SK-N-SH (cell line): Measurements from ENCODE around the gene ITK. TPM values are rescaled to one million over a fixed set of nuclear protein-coding genes. Genes with fewer than 3 reads are reported as not detected.

Experiments used
- CTCF ChIA-PET: fragments of 300-600, 350-600 bp; formaldehyde crosslinking; extraction: SDS; loops from one replicate; lab custom pipeline; 2021; lab: Yijun Ruan, JAX
- POLR2A ChIA-PET: fragments of 350-600 bp; sonication (Branson Sonifier 250); formaldehyde crosslinking; extraction: SDS; loops from one replicate; lab custom pipeline; 2020; ENCODE audit warnings: antibody characterized with exemption, inconsistent platforms; lab: Yijun Ruan, JAX
- DNase-seq: peaks from one replicate; pipeline ENCODE4 v3.0.0; 2012
- H2AFZ ChIP-seq: fragments of 200-600 bp; sonication (generic); 2 replicates; pipeline ENCODE4 v1.8.1; 2016; ENCODE audit warnings: antibody characterized with exemption, mild to moderate bottlenecking, low read depth
- H3F3A ChIP-seq: fragments of 200-600 bp; sonication (generic); replicated peaks from 2 replicates; pipeline ENCODE3; 2016; ENCODE audit warnings: antibody characterized with exemption, mild to moderate bottlenecking; ENCODE audit not compliant: insufficient read depth
- H3K27ac ChIP-seq, 2 experiments: fragments of 200-500 bp in 1 of 2; fragments of 200-600 bp in 1 of 2; sonication (Bioruptor generic) in 1 of 2; sonication (generic), shearing (Covaris generic) in 1 of 2; 2 replicates each; pipeline versions ENCODE4 v1.5.1 to v1.6.1; 2014 to 2016; ENCODE audit warnings: low read depth in 2 of 2, inconsistent platforms in 1 of 2, low read length in 1 of 2, mild to moderate bottlenecking in 1 of 2, mixed read lengths in 1 of 2
- H3K27me3 ChIP-seq: fragments of 200-600 bp; sonication (generic), shearing (Covaris generic); 2 replicates; pipeline ENCODE4 v1.6.1; 2016; ENCODE audit warnings: mixed run types; ENCODE audit not compliant: insufficient read depth
- H3K36me3 ChIP-seq, 2 experiments: fragments of 200-500 bp in 1 of 2; fragments of 200-600 bp in 1 of 2; sonication (Bioruptor generic) in 1 of 2; sonication (generic) in 1 of 2; replicated peaks in 1 of 2; 2 replicates each; pipeline versions ENCODE3 to v1.5.1; 2014 to 2016; ENCODE audit warnings: low read length in 1 of 2, mild to moderate bottlenecking in 1 of 2; ENCODE audit not compliant: insufficient read depth in 2 of 2, control insufficient read depth in 1 of 2
- H3K4me1 ChIP-seq, 2 experiments: fragments of 200-500 bp in 1 of 2; fragments of 200-600 bp in 1 of 2; sonication (Bioruptor generic) in 1 of 2; sonication (generic), shearing (Covaris generic) in 1 of 2; 2 replicates each; pipeline versions ENCODE4 v1.5.1 to v1.6.1; 2014 to 2016; ENCODE audit warnings: low read depth in 1 of 2, low read length in 1 of 2, mixed run types in 1 of 2; ENCODE audit not compliant: insufficient read depth in 2 of 2, control insufficient read depth in 1 of 2
- H3K4me2 ChIP-seq: fragments of 200-600 bp; sonication (generic), shearing (Covaris generic); 2 replicates; pipeline ENCODE4 v1.6.1; 2017; ENCODE audit warnings: mixed run types
- H3K4me3 ChIP-seq, 2 experiments: fragments of 200-500 bp in 1 of 2; fragments of 200-600 bp in 1 of 2; sonication (Bioruptor generic) in 1 of 2; sonication (generic), shearing (Covaris generic) in 1 of 2; 2 replicates each; pipeline versions ENCODE4 v1.5.1 to v1.8.1; 2014 to 2016; ENCODE audit warnings: low read depth in 2 of 2, inconsistent platforms in 1 of 2, low read length in 1 of 2, mild to moderate bottlenecking in 1 of 2, mixed read lengths in 1 of 2, moderate library complexity in 1 of 2
- H3K79me2 ChIP-seq: fragments of 200-600 bp; sonication (generic); 2 replicates; pipeline ENCODE4 v1.8.1; 2017; ENCODE audit warnings: mild to moderate bottlenecking; ENCODE audit not compliant: insufficient read depth
- H3K9ac ChIP-seq: fragments of 200-600 bp; sonication (generic); 2 replicates; pipeline ENCODE4 v1.6.1; 2017; ENCODE audit warnings: mixed run types
- H3K9me2 ChIP-seq: fragments of 200-600 bp; sonication (generic); 2 replicates; pipeline ENCODE4 v1.6.1; 2017; ENCODE audit warnings: mixed run types
- H3K9me3 ChIP-seq: fragments of 200-600 bp; sonication (generic); 2 replicates; pipeline ENCODE4 v1.6.1; 2017; ENCODE audit warnings: mixed run types, mild to moderate bottlenecking, moderate library complexity
- H4K20me1 ChIP-seq: fragments of 200-600 bp; sonication (generic); 2 replicates; pipeline ENCODE4 v1.6.1; 2017; ENCODE audit warnings: mild to moderate bottlenecking, mixed run types; ENCODE audit not compliant: insufficient read depth
- CTCF ChIP-seq: fragments of 200-600 bp; sonication (generic); IDR thresholded peaks from 2 replicates; pipeline ENCODE4 v1.6.1; 2017; ENCODE audit warnings: antibody characterized with exemption, mild to moderate bottlenecking, moderate library complexity
- GATA2 ChIP-seq: sonication (generic); formaldehyde crosslinking; IDR thresholded peaks from 2 replicates; pipeline ENCODE4 v1.5.0; 2020; ENCODE audit warnings: mild to moderate bottlenecking, missing genetic modification reagents
- IRF3 ChIP-seq: fragments of 150-350 bp; IDR thresholded peaks from 2 replicates; pipeline ENCODE4 v1.6.1; 2016; ENCODE audit warnings: mild to moderate bottlenecking, low read depth, low read length
- MAX ChIP-seq: IDR thresholded peaks from 2 replicates; pipeline ENCODE4 v1.4.0; 2012; ENCODE audit warnings: low read depth
- NFIC ChIP-seq: IDR thresholded peaks from 2 replicates; pipeline ENCODE4 v1.4.0; 2012; ENCODE audit warnings: borderline replicate concordance
- NRF1 ChIP-seq: IDR thresholded peaks from 2 replicates; pipeline ENCODE4 v1.6.1; 2012; ENCODE audit warnings: low read depth, mild to moderate bottlenecking, low read length
- POLR2AphosphoS5 ChIP-seq: IDR thresholded peaks from 2 replicates; pipeline ENCODE4 v1.6.1; 2012; ENCODE audit warnings: low read depth, low read length
- RAD21 ChIP-seq: IDR thresholded peaks from 2 replicates; pipeline ENCODE4 v1.6.1; 2012; ENCODE audit warnings: mild to moderate bottlenecking, low read length
- RCOR1 ChIP-seq: fragments of 150-350 bp; IDR thresholded peaks from 2 replicates; pipeline ENCODE4 v1.6.1; 2017; ENCODE audit warnings: antibody characterized with exemption, low read length
- SMC3 ChIP-seq: IDR thresholded peaks from 2 replicates; pipeline ENCODE4 v1.6.1; 2012; ENCODE audit warnings: low read depth, low read length, improper control_type of control experiment
- TAF1 ChIP-seq: IDR thresholded peaks from 2 replicates; pipeline ENCODE4 v1.6.1; 2012; ENCODE audit warnings: low read depth, mild to moderate bottlenecking, low read length, moderate library complexity, borderline replicate concordance
- USF1 ChIP-seq: IDR thresholded peaks from 2 replicates; pipeline ENCODE4 v1.4.0; 2012; ENCODE audit warnings: low read depth, borderline replicate concordance
- YY1 ChIP-seq: IDR thresholded peaks from 2 replicates; pipeline ENCODE4 v1.4.0; 2012; ENCODE audit warnings: low read depth, mild to moderate bottlenecking
- ZBTB33 ChIP-seq: IDR thresholded peaks from 2 replicates; pipeline ENCODE4 v1.4.0; 2012; ENCODE audit warnings: low read depth, borderline replicate concordance
- WGBS: methylation state at CpG from one replicate; pipeline ENCODE4 v1.1.6; 2017; ENCODE audit warnings: low lambda C conversion rate; 5-methylcytosine and 5-hydroxymethylcytosine counted together
- polyA plus RNA-seq, 3 experiments: library from polyadenylated mRNA; depleted of rRNA; stranded (reverse); fragments of >200 nt; gene quantifications; 2 replicates each; pipeline ENCODE4 v1.2.3, GENCODE V29; 2012

Gene ITK
- polyA plus RNA-seq, 1 of the 3 experiments (the other 2 are of a cell fraction) = not detected

- peaks cover 16% of the 10 kb centered on the region; the same call in 1 of the 2 replicates for H3K27me3 ChIP-seq
- ChIA-PET POLR2A (no interaction called here), CTCF (interaction anchor here (0.7 to 1.3 kb wide), 2 partner anchors 11 to 16 kb away, joined by 3 read pairs; no protein-coding TSS in a partner anchor)
- no peaks in the 10 kb centered on the region for H3K9me2 ChIP-seq
- no peaks in the 10 kb centered on the region for H4K20me1 ChIP-seq
- no peaks in the 10 kb centered on the region for H3K9me3 ChIP-seq
- no peak overlapping the region for H3K4me3 ChIP-seq
- no peak overlapping the region for H3K9ac ChIP-seq
- TF ChIP-seq TAF1 (no peak), NFIC (no peak), GATA2 (CRISPR knock-in tag) (no peak), MAX (no peak), ZBTB33 (no peak), USF1 (no peak), RAD21 (no peak), POLR2AphosphoS5 (no peak), SMC3 (no peak), YY1 (no peak)
- H3K4me2 ChIP-seq = no peak overlapping the region
- no peaks in the 10 kb centered on the region for H3F3A ChIP-seq
- no peak for DNase-seq
- WGBS = 53% methylated on average over 4 of the region's 4 CpGs
- H3K4me1 ChIP-seq = no peaks in the 10 kb centered on the region
- H3K27ac ChIP-seq = no peak overlapping the region
- H2AFZ ChIP-seq = no peak overlapping the region
- H3K36me3 ChIP-seq = no peaks in the 10 kb centered on the region
- H3K79me2 ChIP-seq = no peaks in the 10 kb centered on the region
These were observed 15.4 kb upstream of the ITK start for GRCh38 chr5:157165261-157165660.

GRCh38 chr5:157165668-157166067 lies 15.0 kb upstream of the ITK start:
- Histone ChIP-seq H3K27me3 (peaks cover 16% of the 10 kb centered on the region; the same call in 1 of the 2 replicates), H3K4me1 (no peaks in the 10 kb centered on the region), H3K9me2 (no peaks in the 10 kb centered on the region), H3F3A (no peaks in the 10 kb centered on the region), H3K4me3 (no peak overlapping the region), H3K79me2 (no peaks in the 10 kb centered on the region), H3K27ac (no peak overlapping the region), H3K4me2 (no peak overlapping the region), H3K9ac (no peak overlapping the region), H3K9me3 (no peaks in the 10 kb centered on the region), H4K20me1 (no peaks in the 10 kb centered on the region), H3K36me3 (no peaks in the 10 kb centered on the region), H2AFZ (no peak overlapping the region)
- CTCF ChIA-PET = interaction anchor here (0.7 to 1.3 kb wide), 2 partner anchors 10 to 17 kb away, joined by 3 read pairs; no protein-coding TSS in a partner anchor
- POLR2A ChIA-PET = no interaction called here
- WGBS = 40% methylated on average over 14 of the region's 14 CpGs
- DNase-seq = no peak
- TF ChIP-seq IRF3 (no peak), NRF1 (no peak), ZBTB33 (no peak), RCOR1 (no peak), USF1 (no peak), CTCF (no peak)
